GM12873 (cell line): ENCODE results near the gene AP5Z1.

ENCODE experiments used
- CTCF ChIP-seq: IDR thresholded peaks from 2 replicates; pipeline ENCODE4 v1.5.1; 2012; ENCODE audit warnings: low read depth, mild to moderate bottlenecking, moderate library complexity, low read length, control low read depth; ENCODE audit not compliant: insufficient read depth; ENCODE audit errors: missing control alignments

The AP5Z1 gene

DNA sequence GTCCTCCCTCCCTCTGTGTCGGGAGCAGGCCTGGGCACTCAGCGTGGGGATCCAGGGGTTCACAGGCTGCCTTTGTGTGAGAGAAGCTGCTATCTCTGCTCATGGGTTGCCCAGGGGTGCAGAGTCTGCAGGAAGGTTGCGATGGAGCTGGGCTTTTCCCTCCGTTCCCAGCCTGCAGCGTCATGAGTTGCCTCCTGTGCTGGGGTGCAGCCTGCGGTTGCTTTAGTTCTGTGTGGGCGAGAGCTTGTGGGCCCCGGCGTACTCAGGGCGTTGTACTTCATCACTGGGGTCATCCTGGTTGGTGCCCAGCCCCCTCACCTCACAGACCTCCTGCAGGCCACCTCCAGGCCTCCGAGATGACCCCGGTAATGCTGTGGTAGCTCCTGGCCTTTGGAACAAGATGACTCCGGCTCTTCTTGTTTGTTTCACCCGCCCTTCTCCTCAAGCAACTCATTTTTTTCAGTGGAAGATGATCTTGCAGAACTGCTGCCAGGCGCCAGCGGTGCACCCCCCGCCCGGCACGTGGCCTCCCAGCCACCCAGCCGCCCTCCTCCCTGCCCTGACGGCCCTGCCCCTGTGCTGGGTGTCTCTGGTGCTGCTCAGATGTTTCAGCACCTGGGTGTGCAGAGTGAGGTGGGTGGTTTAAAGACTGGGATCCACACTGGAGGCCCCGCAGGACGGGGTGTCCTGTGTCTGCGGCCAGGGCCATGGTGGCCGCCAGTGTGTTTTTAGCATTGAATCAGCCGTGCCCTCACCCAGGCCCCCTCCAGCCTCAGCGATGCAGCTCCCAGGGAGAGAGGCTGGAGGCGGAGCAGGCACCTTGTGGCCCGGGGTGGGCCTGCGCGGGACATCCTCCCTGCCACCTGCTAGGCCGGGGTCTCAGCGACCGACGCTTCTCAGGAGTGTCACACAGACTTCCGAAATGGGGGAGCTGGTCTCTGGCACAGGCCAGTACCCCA is 7.2 kb downstream of the AP5Z1 start:
- no peak for TF ChIP-seq CTCF

DNA sequence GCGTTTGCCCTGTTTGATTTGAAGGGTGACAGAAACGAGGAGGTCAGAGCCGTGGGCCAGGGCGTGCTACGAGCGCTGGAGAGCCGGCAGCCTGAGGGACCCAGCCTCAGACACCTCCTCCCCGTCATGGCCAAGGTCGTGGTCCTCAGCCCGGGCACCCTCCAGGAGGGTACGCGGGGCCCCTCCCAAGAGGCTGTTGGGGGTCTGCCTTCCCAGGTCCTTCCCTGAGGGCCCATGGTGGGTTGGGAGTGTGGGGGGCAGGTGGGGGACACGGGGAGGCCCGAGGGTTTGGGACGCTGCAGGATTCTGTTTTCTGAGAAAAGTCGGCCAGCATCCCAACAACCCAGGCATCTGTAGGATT is 7.8 kb downstream of the AP5Z1 start:
- no peak for TF ChIP-seq CTCF

DNA sequence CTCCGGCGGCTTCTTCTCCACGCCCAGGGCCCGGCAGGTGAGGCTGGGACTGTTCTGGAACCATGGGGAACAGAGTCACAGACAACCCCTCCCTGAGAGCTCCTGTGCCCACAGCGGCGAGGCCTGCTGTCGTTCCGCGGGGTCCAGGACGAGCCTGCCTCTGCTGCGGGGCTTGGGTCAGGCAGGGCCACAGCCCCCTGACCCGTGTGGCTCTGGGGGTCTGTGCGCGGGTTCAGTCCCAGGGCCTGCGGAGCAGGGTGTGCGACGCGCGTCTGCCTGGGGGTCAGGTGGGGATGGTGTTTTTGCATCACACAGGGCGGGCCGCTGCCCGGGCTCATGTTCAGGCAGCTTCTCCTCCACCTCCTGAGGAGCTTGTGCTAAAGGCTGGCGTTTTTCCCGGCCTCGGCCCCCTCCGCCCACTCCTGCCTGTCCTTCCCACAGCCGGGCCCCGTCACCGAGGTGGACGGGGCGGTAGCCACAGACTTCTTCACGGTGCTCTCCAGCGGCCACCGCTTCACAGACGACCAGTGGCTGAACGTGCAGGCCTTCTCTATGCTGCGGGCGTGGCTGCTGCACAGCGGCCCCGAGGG is 8.4 kb downstream of the AP5Z1 start:
- TF ChIP-seq CTCF = no peak

- no peak for TF ChIP-seq CTCF
Measured at GRCh38 chr7:4784799-4785198, 9.4 kb downstream of the AP5Z1 start.

DNA sequence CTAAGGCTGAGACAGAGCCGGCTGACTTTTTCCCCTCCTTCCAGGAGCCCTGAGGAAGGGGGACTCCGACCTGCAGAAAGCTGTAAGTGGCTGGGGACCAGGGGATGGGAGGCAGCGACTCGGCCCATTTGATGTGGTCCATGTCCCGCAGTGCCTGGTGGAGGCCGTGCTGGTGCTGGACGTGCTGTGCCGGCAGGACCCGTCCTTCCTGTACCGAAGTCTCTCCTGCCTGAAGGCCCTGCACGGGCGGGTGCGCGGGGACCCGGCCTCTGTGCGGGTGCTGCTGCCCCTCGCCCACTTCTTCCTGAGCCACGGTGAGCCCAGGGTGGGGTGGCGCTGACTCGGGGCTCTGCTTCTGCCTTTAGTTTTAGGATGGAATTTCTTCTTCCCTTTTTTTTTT is 9.9 kb downstream of the AP5Z1 start:
- no peak for TF ChIP-seq CTCF

GRCh38 chr7:4786015-4786414 is 10.6 kb downstream of the AP5Z1 start:
- TF ChIP-seq CTCF = no peak

DNA sequence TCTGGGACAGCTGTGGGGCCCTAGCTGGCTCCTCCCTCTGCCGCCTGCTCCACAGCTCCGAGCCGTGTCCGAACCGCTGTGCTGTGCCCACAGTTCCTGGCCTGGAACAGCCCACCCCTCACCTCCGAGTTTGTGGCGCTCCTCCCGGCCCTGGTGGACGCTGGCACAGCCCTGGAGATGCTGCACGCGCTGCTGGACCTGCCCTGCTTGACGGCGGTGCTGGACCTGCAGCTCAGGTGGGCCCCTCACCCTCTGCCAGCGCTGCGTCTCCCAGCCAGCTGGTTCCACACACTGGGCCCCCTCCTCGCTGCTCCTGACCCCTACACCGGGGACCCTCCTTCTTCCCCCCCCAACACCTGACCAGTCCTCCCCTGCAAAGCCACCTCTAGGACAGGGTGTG is 12.1 kb downstream of the AP5Z1 start:
- TF ChIP-seq CTCF = no peak
